ENCODE results near the gene NEMP1. TPM values are rescaled to one million over a fixed set of nuclear protein-coding genes. Genes with fewer than 3 reads are reported as not detected.

Gene NEMP1
- total and polyA plus RNA-seq, 2 of the 13 experiments (the other 11 are each of a cell fraction or from before 2014, with no cell fraction given) = 11.4 to 12.9 TPM

GRCh38 chr12:57088354-57089270 lies 10.0 kb upstream of the NEMP1 start, which contains the start of gene NAB2 (continued):
- TF ChIP-seq ZNF142 (CRISPR knock-in tag; IDR thresholded peaks at IDR 0.05) (peak; percentile 83; the same call in 1 of the 2 replicates), MAX (IDR thresholded peaks at IDR 0.05) (peak; percentile 96), ZNF784 (CRISPR knock-in tag; IDR thresholded peaks at IDR 0.05; ENCODE audit: borderline replicate concordance) (no peak), ZNF530 (CRISPR knock-in tag; IDR thresholded peaks at IDR 0.05; ENCODE audit: low read depth) (no peak), ZFX (CRISPR knock-in tag; IDR thresholded peaks at IDR 0.05; ENCODE audit: low read depth) (peak; percentile 92), PBX3 (CRISPR knock-in tag; IDR thresholded peaks at IDR 0.05; ENCODE audit: borderline replicate concordance) (no peak), IRF2 (CRISPR knock-in tag; IDR thresholded peaks at IDR 0.05) (peak; percentile 56; the same call in 1 of the 2 replicates), ZNF543 (CRISPR knock-in tag; IDR thresholded peaks at IDR 0.05) (peak; percentile 70; the same call in 1 of the 2 replicates), WIZ (CRISPR knock-in tag; IDR thresholded peaks at IDR 0.05) (0 out of 2 replicates have a peak, but pooled peaks have one; percentile 57), ZNF121 (CRISPR knock-in tag; IDR thresholded peaks at IDR 0.05) (no peak), LCORL (IDR thresholded peaks at IDR 0.05) (no peak), LCORL (CRISPR knock-in tag; IDR thresholded peaks at IDR 0.05) (peak; percentile 77; the same call in 1 of the 2 replicates), ZBTB14 (CRISPR knock-in tag; IDR thresholded peaks at IDR 0.05) (peak; percentile 48; the same call in 1 of the 2 replicates), GATAD2A (CRISPR knock-in tag; IDR thresholded peaks at IDR 0.05) (peak; percentile 87), ZNF280D (CRISPR knock-in tag; IDR thresholded peaks at IDR 0.05) (no peak; the same call in 1 of the 2 replicates)

Measured in HepG2 (cell line).